Measurements from ENCODE around the gene ZNF433. TPM values are rescaled to one million over a fixed set of nuclear protein-coding genes. Genes with fewer than 3 reads are reported as not detected.

Gene ZNF433
- total and polyA plus RNA-seq, 10 of the 15 experiments (the other 5 are each of a cell fraction or from before 2014, with no cell fraction given): 0.79 to 2.9 (median 1.7) TPM

DNA sequence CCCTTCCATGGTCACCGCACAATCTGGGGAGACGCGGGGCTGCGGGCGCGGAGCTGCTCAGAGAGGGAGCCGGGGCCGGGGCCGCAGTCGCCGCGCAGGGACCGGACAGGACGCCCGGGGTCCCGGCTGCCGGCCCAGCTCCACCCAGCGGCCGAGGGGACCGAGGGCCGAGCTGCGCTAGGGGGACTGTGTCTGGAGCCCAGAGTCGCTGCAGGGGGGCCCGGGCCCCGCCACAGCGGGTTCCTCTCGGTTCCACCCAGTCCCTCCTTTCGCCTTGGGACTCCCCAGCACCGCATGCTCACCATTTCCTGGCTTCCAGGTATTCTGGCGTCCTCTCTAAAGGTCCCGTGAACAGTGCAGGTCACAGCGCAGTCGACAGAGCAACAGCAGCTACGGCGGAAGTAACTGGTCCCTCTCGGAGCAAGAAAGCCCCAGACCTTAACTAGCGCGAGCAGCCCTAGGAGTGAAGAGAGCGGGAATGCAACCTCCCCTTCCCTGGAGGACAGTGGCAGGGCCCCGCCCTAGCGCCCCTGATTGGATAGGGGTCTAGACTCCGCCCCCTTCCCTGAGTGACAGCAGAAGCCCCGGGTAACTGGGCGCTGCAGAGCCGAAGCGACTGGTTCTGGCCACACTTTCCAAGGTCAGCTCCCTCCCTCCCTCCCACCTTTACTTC, 17.2 kb upstream of the ZNF433 start, which contains the start of gene ZNF878:
ZNF878 (minus strand) TSS at position 465 of the 673 bp plus-strand sequence; CDS start at position 305, 160 bp downstream.
- H3K4me1 ChIP-seq (ENCODE audit: control insufficient read depth, insufficient read depth, low read length): no peaks in the 10 kb centered on the region
- H3K4me2 ChIP-seq (ENCODE audit: control insufficient read depth, insufficient read depth): peak within 1 kb of the TSS; percentile 92
- ATAC-seq: peak; percentile 96
- H3K9me3 ChIP-seq (replicated peaks; ENCODE audit: control insufficient read depth, insufficient read depth, low read length): peaks cover under 1% of the 10 kb centered on the region; the same call in 2 of the 3 replicates
- no peaks in the 10 kb centered on the region for H3K36me3 ChIP-seq (ENCODE audit: control insufficient read depth in 2 of 2, insufficient read depth in 2 of 2, low read length in 1 of 2)
- H2AFZ ChIP-seq (ENCODE audit: control insufficient read depth, low read depth, low read length): peak within 1 kb of the TSS; percentile 97
- RAD21 ChIA-PET (ENCODE audit: unreplicated experiment): interaction anchor here (1.1 to 3.8 kb wide), 8 partner anchors 53 to 255 kb away, joined by 5 to 22 read pairs (median 8); partner anchors contain the start of genes ZNF20, ZNF700 and ZNF763
- CTCF ChIA-PET: interaction anchor here (0.6 to 7.3 kb wide), 11 partner anchors 9 to 488 kb away, joined by 3 to 44 read pairs (median 5); partner anchors contain the start of genes ZNF20, ZNF700 and ZNF763
- BruUV-seq (replicated peaks): TSS peak; percentile 84
- FAIRE-seq: peak; percentile 86
- peak within 1 kb of the TSS; percentile 81 for H3K9ac ChIP-seq (ENCODE audit: control insufficient read depth, insufficient read depth, low read length)
- H3K4me3 ChIP-seq: peak within 1 kb of the TSS; percentile 86
- intact Hi-C loops (cut with micrococcal nuclease; ENCODE audit: unreplicated experiment): loop anchor here (2.0 to 5.0 kb wide), 3 partner anchors 50 to 130 kb away; no protein-coding TSS in a partner anchor
- no peaks in the 10 kb centered on the region for H3K27me3 ChIP-seq (replicated peaks in 1 of 2; ENCODE audit: control insufficient read depth in 2 of 2, insufficient read depth in 2 of 2, low read length in 1 of 2)
- in situ Hi-C loops (cut with MboI): no loop called here
- POLR2A ChIA-PET: interaction anchor here (0.7 to 1.7 kb wide), 6 partner anchors 20 to 128 kb away, joined by 3 to 5 read pairs (median 4); partner anchors contain the start of gene ZNF700
- peaks cover 1% of the 10 kb centered on the region; the same call in 1 of the 2 replicates for H3K79me2 ChIP-seq (ENCODE audit: control insufficient read depth, insufficient read depth, low read length)
- SMC1A ChIA-PET (ENCODE audit: uncharacterized antibody, unreplicated experiment): interaction anchor here (0.8 to 1.9 kb wide), 8 partner anchors 10 to 255 kb away, joined by 3 to 8 read pairs (median 3); partner anchors contain the start of genes ZNF700 and ZNF763
- H4K20me1 ChIP-seq (ENCODE audit: control insufficient read depth, insufficient read depth): no peaks in the 10 kb centered on the region
- peak; percentile 67 for DNase-seq (ENCODE audit: low read depth, low spot score)
- peak within 1 kb of the TSS; percentile 67 for H3K27ac ChIP-seq (ENCODE audit: control insufficient read depth, insufficient read depth)
- WGBS (ENCODE audit: insufficient coverage, insufficient replicate concordance, low lambda C conversion rate, missing lambda C conversion rate): 2% methylated on average over 45 of the region's 46 CpGs
- TF ChIP-seq, protein P1, sequence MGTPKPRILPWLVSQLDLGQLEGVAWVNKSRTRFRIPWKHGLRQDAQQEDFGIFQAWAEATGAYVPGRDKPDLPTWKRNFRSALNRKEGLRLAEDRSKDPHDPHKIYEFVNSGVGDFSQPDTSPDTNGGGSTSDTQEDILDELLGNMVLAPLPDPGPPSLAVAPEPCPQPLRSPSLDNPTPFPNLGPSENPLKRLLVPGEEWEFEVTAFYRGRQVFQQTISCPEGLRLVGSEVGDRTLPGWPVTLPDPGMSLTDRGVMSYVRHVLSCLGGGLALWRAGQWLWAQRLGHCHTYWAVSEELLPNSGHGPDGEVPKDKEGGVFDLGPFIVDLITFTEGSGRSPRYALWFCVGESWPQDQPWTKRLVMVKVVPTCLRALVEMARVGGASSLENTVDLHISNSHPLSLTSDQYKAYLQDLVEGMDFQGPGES (IDR thresholded peaks at IDR 0.05): 0 out of 2 replicates have a peak, but pooled peaks have one; percentile 17
- TF ChIP-seq RFX5 (IDR thresholded peaks at IDR 0.05; ENCODE audit: low read depth, low read length) (0 out of 2 replicates have a peak, but pooled peaks have one; percentile 9), CBX5 (IDR thresholded peaks at IDR 0.05; ENCODE audit: low read depth) (0 out of 2 replicates have a peak, but pooled peaks have one; percentile 39), MAX (IDR thresholded peaks at IDR 0.05; ENCODE audit: low read depth, low read length) (no peak; the same call in 1 of the 2 replicates), CBFB (IDR thresholded peaks at IDR 0.05; ENCODE audit: low read depth) (no peak), E4F1 (IDR thresholded peaks at IDR 0.05; ENCODE audit: borderline replicate concordance, partially characterized antibody) (no peak), SIN3A (IDR thresholded peaks at IDR 0.05; ENCODE audit: low read depth, low read length) (peak; percentile 50; the same call in 1 of the 2 replicates), RBBP5 (conservative IDR thresholded peaks at IDR 0.05) (no peak), LARP7 (IDR thresholded peaks at IDR 0.05) (peak; percentile 84), EGR1 (IDR thresholded peaks at IDR 0.05; ENCODE audit: borderline replicate concordance in 1 of 2, low read depth in 2 of 2, low read length in 2 of 2) (no peak), USF2 (IDR thresholded peaks at IDR 0.05; ENCODE audit: borderline replicate concordance, low read depth, low read length) (no peak), RELA (IDR thresholded peaks at IDR 0.05; ENCODE audit: borderline replicate concordance, partially characterized antibody) (peak; percentile 16), ZNF207 (IDR thresholded peaks at IDR 0.05; ENCODE audit: borderline replicate concordance) (0 out of 2 replicates have a peak, but pooled peaks have one; percentile 43), PAX8 (IDR thresholded peaks at IDR 0.05) (no peak), NFYB (IDR thresholded peaks at IDR 0.05; ENCODE audit: insufficient read depth, low read depth, low read length) (peak; percentile 89), MXI1 (IDR thresholded peaks at IDR 0.05; ENCODE audit: low read depth, low read length) (peak; percentile 37; the same call in 1 of the 2 replicates), POLR2A (IDR thresholded peaks at IDR 0.05; ENCODE audit: low read depth, low read length) (peak; percentile 92)

Data from GM12878 (cell line).